Measurements from ENCODE around the gene NSUN4.

The NSUN4 gene

DNA sequence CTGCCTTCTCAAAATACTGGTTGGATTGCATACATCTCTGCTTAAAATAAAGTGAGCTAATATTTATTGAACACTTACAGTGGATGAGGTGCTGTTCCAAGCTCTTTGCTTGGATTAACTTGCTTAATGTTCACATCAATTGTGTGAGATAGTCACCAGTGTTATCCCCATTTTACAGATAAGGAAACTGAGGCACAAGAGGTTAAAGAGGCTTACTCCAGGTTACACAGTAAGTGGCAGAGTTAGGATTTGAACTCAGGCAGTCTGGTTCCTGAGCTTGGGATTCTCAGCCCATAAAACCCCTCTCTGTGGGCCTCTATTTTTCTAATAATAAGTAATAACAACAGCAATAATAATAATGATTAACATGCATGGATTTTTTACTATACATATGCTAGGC is 39.9 kb downstream of the NSUN4 start:
- H3K4me1 ChIP-seq (ENCODE audit: low read length) = no peaks in the 10 kb centered on the region
- no peaks in the 10 kb centered on the region for H3K79me2 ChIP-seq (ENCODE audit: low read length)
- H3K27ac ChIP-seq (ENCODE audit: low read length) = no peak overlapping the region
- no peak overlapping the region for H3K9ac ChIP-seq (ENCODE audit: low read length)
- TF ChIP-seq, protein P1, sequence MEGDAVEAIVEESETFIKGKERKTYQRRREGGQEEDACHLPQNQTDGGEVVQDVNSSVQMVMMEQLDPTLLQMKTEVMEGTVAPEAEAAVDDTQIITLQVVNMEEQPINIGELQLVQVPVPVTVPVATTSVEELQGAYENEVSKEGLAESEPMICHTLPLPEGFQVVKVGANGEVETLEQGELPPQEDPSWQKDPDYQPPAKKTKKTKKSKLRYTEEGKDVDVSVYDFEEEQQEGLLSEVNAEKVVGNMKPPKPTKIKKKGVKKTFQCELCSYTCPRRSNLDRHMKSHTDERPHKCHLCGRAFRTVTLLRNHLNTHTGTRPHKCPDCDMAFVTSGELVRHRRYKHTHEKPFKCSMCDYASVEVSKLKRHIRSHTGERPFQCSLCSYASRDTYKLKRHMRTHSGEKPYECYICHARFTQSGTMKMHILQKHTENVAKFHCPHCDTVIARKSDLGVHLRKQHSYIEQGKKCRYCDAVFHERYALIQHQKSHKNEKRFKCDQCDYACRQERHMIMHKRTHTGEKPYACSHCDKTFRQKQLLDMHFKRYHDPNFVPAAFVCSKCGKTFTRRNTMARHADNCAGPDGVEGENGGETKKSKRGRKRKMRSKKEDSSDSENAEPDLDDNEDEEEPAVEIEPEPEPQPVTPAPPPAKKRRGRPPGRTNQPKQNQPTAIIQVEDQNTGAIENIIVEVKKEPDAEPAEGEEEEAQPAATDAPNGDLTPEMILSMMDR (IDR thresholded peaks at IDR 0.05; ENCODE audit: low read depth, low read length) = no peak
- TF ChIP-seq EZH2phosphoT487 (IDR thresholded peaks at IDR 0.05; ENCODE audit: low read depth) = no peak
- no peak overlapping the region for H3K4me2 ChIP-seq (ENCODE audit: low read length)
- no peaks in the 10 kb centered on the region for H3K36me3 ChIP-seq (replicated peaks; ENCODE audit: low read depth, low read length)
- H3K4me3 ChIP-seq (ENCODE audit: low read length) = no peak overlapping the region
- H3K27me3 ChIP-seq (ENCODE audit: low read depth, low read length) = no peaks in the 10 kb centered on the region
- no peak overlapping the region for H2AFZ ChIP-seq (ENCODE audit: low read depth, low read length)
- H4K20me1 ChIP-seq (ENCODE audit: insufficient read depth, low read length) = no peaks in the 10 kb centered on the region
- no peaks in the 10 kb centered on the region for H3K9me3 ChIP-seq (ENCODE audit: insufficient read depth, low read length)

DNA sequence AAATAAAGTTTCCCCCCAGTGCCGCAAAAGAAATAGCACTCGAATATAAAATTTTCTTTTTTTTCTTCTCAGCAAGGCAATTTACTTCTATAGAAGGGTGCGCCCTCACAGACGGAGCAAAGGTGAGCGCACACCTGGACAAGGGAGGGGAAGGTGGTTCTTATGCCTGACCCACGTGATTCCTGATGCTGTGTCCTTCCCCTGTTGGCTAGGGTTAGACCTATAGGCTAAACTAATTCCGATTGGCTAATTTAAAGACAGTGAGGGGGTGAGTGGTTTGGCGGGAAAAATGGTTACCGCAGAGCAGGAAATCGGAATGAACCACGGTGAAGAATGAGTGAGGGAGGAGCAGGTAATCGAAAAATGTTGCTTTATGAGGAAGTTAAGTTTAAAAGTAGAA is 52.9 kb downstream of the NSUN4 start:
- H3K79me2 ChIP-seq (ENCODE audit: low read length) = no peaks in the 10 kb centered on the region
- no peaks in the 10 kb centered on the region for H3K4me1 ChIP-seq (ENCODE audit: low read length)
- no peak overlapping the region for H3K9ac ChIP-seq (ENCODE audit: low read length)
- TF ChIP-seq, protein P1 (IDR thresholded peaks at IDR 0.05; ENCODE audit: low read depth, low read length) = no peak
- TF ChIP-seq EZH2phosphoT487 (IDR thresholded peaks at IDR 0.05; ENCODE audit: low read depth) = no peak
- H3K4me3 ChIP-seq (ENCODE audit: low read length) = no peak overlapping the region
- no peak overlapping the region for H3K27ac ChIP-seq (ENCODE audit: low read length)
- peaks cover 6% of the 10 kb centered on the region; the same call in 1 of the 2 replicates for H3K9me3 ChIP-seq (ENCODE audit: insufficient read depth, low read length)
- H3K4me2 ChIP-seq (ENCODE audit: low read length) = no peak overlapping the region
- no peak overlapping the region for H2AFZ ChIP-seq (ENCODE audit: low read depth, low read length)
- no peaks in the 10 kb centered on the region for H3K36me3 ChIP-seq (replicated peaks; ENCODE audit: low read depth, low read length)
- H3K27me3 ChIP-seq (ENCODE audit: low read depth, low read length) = no peaks in the 10 kb centered on the region
- H4K20me1 ChIP-seq (ENCODE audit: insufficient read depth, low read length) = no peaks in the 10 kb centered on the region

DNA sequence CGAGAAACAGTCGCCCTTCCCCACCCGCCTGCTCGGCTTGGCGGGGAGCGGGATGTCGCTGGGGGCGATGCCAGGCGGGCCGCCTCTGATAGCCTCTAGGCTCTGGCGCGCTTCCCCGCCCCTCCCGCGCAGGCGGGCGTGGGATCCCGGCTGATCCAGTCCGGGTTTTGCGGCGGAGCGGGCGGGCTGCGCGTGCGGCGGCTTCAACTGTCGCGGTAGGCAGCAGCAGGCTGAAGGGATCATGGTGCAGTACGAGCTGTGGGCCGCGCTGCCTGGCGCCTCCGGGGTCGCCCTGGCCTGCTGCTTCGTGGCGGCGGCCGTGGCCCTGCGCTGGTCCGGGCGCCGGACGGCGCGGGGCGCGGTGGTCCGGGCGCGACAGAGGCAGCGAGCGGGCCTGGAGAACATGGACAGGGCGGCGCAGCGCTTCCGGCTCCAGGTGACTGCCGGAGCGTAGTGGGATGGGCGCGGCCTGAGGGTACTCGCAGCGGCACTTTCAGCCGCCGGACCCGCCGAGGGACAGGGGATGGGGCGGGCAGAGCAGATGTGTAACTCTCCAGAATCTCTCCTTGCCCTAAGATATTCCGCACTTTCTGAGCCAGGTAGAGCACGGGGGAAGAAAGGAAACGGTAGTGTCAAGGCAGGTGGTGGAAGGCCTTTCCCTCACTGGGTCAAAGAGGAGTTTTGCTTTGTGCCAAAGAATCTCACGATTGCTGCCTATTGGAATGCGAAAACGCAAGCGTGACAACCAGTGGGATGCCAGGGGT is 53.7 kb downstream of the NSUN4 start, which contains the start of gene FAAH:
FAAH (plus strand) TSS at position 210 of the 764 bp plus-strand sequence; CDS start at position 242, 32 bp downstream.
- Histone ChIP-seq H3K4me3 (ENCODE audit: low read length) (no peak within 1 kb of the TSS), H3K36me3 (replicated peaks; ENCODE audit: low read depth, low read length) (no peaks in the 10 kb centered on the region), H4K20me1 (ENCODE audit: insufficient read depth, low read length) (no peaks in the 10 kb centered on the region), H3K79me2 (ENCODE audit: low read length) (no peaks in the 10 kb centered on the region), H3K4me1 (ENCODE audit: low read length) (no peaks in the 10 kb centered on the region), H2AFZ (ENCODE audit: low read depth, low read length) (no peak within 1 kb of the TSS), H3K4me2 (ENCODE audit: low read length) (no peak within 1 kb of the TSS), H3K27me3 (ENCODE audit: low read depth, low read length) (0 out of 2 replicates have a peak, but pooled peaks cover 3% of the 10 kb centered on the region), H3K27ac (ENCODE audit: low read length) (no peak within 1 kb of the TSS), H3K9me3 (ENCODE audit: insufficient read depth, low read length) (peaks cover 6% of the 10 kb centered on the region; the same call in 1 of the 2 replicates), H3K9ac (ENCODE audit: low read length) (no peak within 1 kb of the TSS)
- TF ChIP-seq, protein P1 (IDR thresholded peaks at IDR 0.05; ENCODE audit: low read depth, low read length) = no peak
- no peak for TF ChIP-seq EZH2phosphoT487 (IDR thresholded peaks at IDR 0.05; ENCODE audit: low read depth)

GRCh38 chr1:46394872-46395465 is 54.4 kb downstream of the NSUN4 start:
- Histone ChIP-seq H3K4me3 (ENCODE audit: low read length) (no peak overlapping the region), H2AFZ (ENCODE audit: low read depth, low read length) (no peak overlapping the region), H3K9ac (ENCODE audit: low read length) (no peak overlapping the region)

More at GRCh38 chr1:46394872-46395465, 54.4 kb downstream of the NSUN4 start:
- Histone ChIP-seq H3K79me2 (ENCODE audit: low read length) (no peaks in the 10 kb centered on the region), H3K4me1 (ENCODE audit: low read length) (no peaks in the 10 kb centered on the region), H3K4me2 (ENCODE audit: low read length) (no peak overlapping the region), H3K27me3 (ENCODE audit: low read depth, low read length) (0 out of 2 replicates have a peak, but pooled peaks cover 3% of the 10 kb centered on the region), H4K20me1 (ENCODE audit: insufficient read depth, low read length) (no peaks in the 10 kb centered on the region), H3K9me3 (ENCODE audit: insufficient read depth, low read length) (peaks cover 6% of the 10 kb centered on the region; the same call in 1 of the 2 replicates), H3K36me3 (replicated peaks; ENCODE audit: low read depth, low read length) (no peaks in the 10 kb centered on the region), H3K27ac (ENCODE audit: low read length) (no peak overlapping the region)
- TF ChIP-seq, protein P1 (IDR thresholded peaks at IDR 0.05; ENCODE audit: low read depth, low read length) = no peak
- no peak for TF ChIP-seq EZH2phosphoT487 (IDR thresholded peaks at IDR 0.05; ENCODE audit: low read depth)

All from OCI-LY3 (cell line).